ENCODE data around the gene TTC22. TPM values are rescaled to one million over a fixed set of nuclear protein-coding genes. Genes with fewer than 3 reads are reported as not detected.

TTC22 gene
- total RNA-seq, 2 experiments from 2014 or later: 4.6 to 5.3 TPM

- Mint-ChIP-seq H3K4me3 (no peak overlapping the region), H3K27ac (no peak overlapping the region), H3K27me3 (no peaks in the 10 kb centered on the region), H3K9me3 (no peaks in the 10 kb centered on the region), H3K36me3 (no peaks in the 10 kb centered on the region), H3K4me1 (ENCODE audit: low read depth) (no peaks in the 10 kb centered on the region)
- ChIA-PET CTCF (interaction anchor here (1.2 kb wide), 1 partner anchor 39 kb away, joined by 3 read pairs; no protein-coding TSS in a partner anchor), POLR2A (no interaction called here)
- intact Hi-C loops (cut with micrococcal nuclease): no loop called here
- no peak for DNase-seq
These were observed 50.5 kb downstream of the TTC22 start for GRCh38 chr1:54750596-54750995.

GRCh38 chr1:54748094-54748835 is 52.9 kb downstream of the TTC22 start:
- CTCF ChIA-PET: no interaction called here
- no peaks in the 10 kb centered on the region for H3K9me3 Mint-ChIP-seq

GRCh38 chr1:54745864-54746263 is 55.3 kb downstream of the TTC22 start:
- H3K36me3 Mint-ChIP-seq: peaks cover 15% of the 10 kb centered on the region
- H3K27me3 Mint-ChIP-seq: no peaks in the 10 kb centered on the region

More at GRCh38 chr1:54748094-54748835, 52.9 kb downstream of the TTC22 start:
- no peak overlapping the region for H3K27ac Mint-ChIP-seq
- intact Hi-C loops (cut with micrococcal nuclease): no loop called here
- H3K27me3 Mint-ChIP-seq: no peaks in the 10 kb centered on the region
- no peaks in the 10 kb centered on the region for H3K36me3 Mint-ChIP-seq
- no peak overlapping the region for H3K4me3 Mint-ChIP-seq
- no peaks in the 10 kb centered on the region for H3K4me1 Mint-ChIP-seq (ENCODE audit: low read depth)
- DNase-seq: no peak
- POLR2A ChIA-PET: no interaction called here

GRCh38 chr1:54745274-54745673 is 55.8 kb downstream of the TTC22 start:
- no peak for DNase-seq
- Mint-ChIP-seq H3K36me3 (peaks cover 18% of the 10 kb centered on the region), H3K4me3 (no peak overlapping the region), H3K27ac (no peak overlapping the region), H3K9me3 (no peaks in the 10 kb centered on the region), H3K4me1 (ENCODE audit: low read depth) (no peaks in the 10 kb centered on the region), H3K27me3 (no peaks in the 10 kb centered on the region)
- intact Hi-C loops (cut with micrococcal nuclease): no loop called here
- ChIA-PET POLR2A (no interaction called here), CTCF (no interaction called here)

More at GRCh38 chr1:54745864-54746263, 55.3 kb downstream of the TTC22 start:
- no peak overlapping the region for H3K27ac Mint-ChIP-seq
- no peak overlapping the region for H3K4me3 Mint-ChIP-seq
- intact Hi-C loops (cut with micrococcal nuclease): no loop called here
- no peak for DNase-seq
- ChIA-PET CTCF (no interaction called here), POLR2A (no interaction called here)
- H3K4me1 Mint-ChIP-seq (ENCODE audit: low read depth): no peaks in the 10 kb centered on the region
- no peaks in the 10 kb centered on the region for H3K9me3 Mint-ChIP-seq

GRCh38 chr1:54744696-54745095 is 56.4 kb downstream of the TTC22 start:
- ChIA-PET CTCF (no interaction called here), POLR2A (interaction anchor here (0.6 kb wide), 1 partner anchor 506 kb away, joined by 3 read pairs; no protein-coding TSS in a partner anchor)
- no peak overlapping the region for H3K4me3 Mint-ChIP-seq
- peaks cover 20% of the 10 kb centered on the region for H3K36me3 Mint-ChIP-seq
- DNase-seq: no peak
- no peaks in the 10 kb centered on the region for H3K9me3 Mint-ChIP-seq
- intact Hi-C loops (cut with micrococcal nuclease): no loop called here
- no peaks in the 10 kb centered on the region for H3K4me1 Mint-ChIP-seq (ENCODE audit: low read depth)
- no peak overlapping the region for H3K27ac Mint-ChIP-seq
- no peaks in the 10 kb centered on the region for H3K27me3 Mint-ChIP-seq

GRCh38 chr1:54743416-54744226 is 57.5 kb downstream of the TTC22 start:
- no peak overlapping the region for H3K4me3 Mint-ChIP-seq
- H3K4me1 Mint-ChIP-seq (ENCODE audit: low read depth): no peaks in the 10 kb centered on the region
- POLR2A ChIA-PET: no interaction called here
- H3K27me3 Mint-ChIP-seq: no peaks in the 10 kb centered on the region
- CTCF ChIA-PET: no interaction called here
- H3K27ac Mint-ChIP-seq: no peak overlapping the region
- H3K36me3 Mint-ChIP-seq: peaks cover 25% of the 10 kb centered on the region
- no peaks in the 10 kb centered on the region for H3K9me3 Mint-ChIP-seq
- DNase-seq: no peak
- intact Hi-C loops (cut with micrococcal nuclease): no loop called here

GRCh38 chr1:54742282-54742681 is 58.8 kb downstream of the TTC22 start:
- Mint-ChIP-seq H3K4me3 (no peak overlapping the region), H3K4me1 (ENCODE audit: low read depth) (no peaks in the 10 kb centered on the region), H3K27ac (no peak overlapping the region), H3K27me3 (no peaks in the 10 kb centered on the region), H3K36me3 (peaks cover 33% of the 10 kb centered on the region), H3K9me3 (no peaks in the 10 kb centered on the region)
- intact Hi-C loops (cut with micrococcal nuclease): no loop called here
- CTCF ChIA-PET: no interaction called here
- POLR2A ChIA-PET: no interaction called here
- no peak for DNase-seq

- POLR2A ChIA-PET: no interaction called here
- Mint-ChIP-seq H3K36me3 (peaks cover 41% of the 10 kb centered on the region), H3K4me1 (ENCODE audit: low read depth) (no peaks in the 10 kb centered on the region), H3K9me3 (no peaks in the 10 kb centered on the region), H3K27me3 (no peaks in the 10 kb centered on the region), H3K27ac (no peak overlapping the region), H3K4me3 (no peak overlapping the region)
- DNase-seq: no peak
- intact Hi-C loops (cut with micrococcal nuclease): no loop called here
- CTCF ChIA-PET: no interaction called here
These were observed 59.6 kb downstream of the TTC22 start for GRCh38 chr1:54741531-54741930.

- Mint-ChIP-seq H3K4me3 (no peak overlapping the region), H3K9me3 (no peaks in the 10 kb centered on the region), H3K27me3 (no peaks in the 10 kb centered on the region), H3K4me1 (ENCODE audit: low read depth) (no peaks in the 10 kb centered on the region), H3K27ac (no peak overlapping the region), H3K36me3 (peaks cover 47% of the 10 kb centered on the region)
- POLR2A ChIA-PET: no interaction called here
- intact Hi-C loops (cut with micrococcal nuclease): no loop called here
- CTCF ChIA-PET: no interaction called here
- DNase-seq: no peak
These were observed 62.9 kb downstream of the TTC22 start for GRCh38 chr1:54738244-54738643.

- H3K4me3 Mint-ChIP-seq: no peak overlapping the region
- no peaks in the 10 kb centered on the region for H3K27me3 Mint-ChIP-seq
- peaks cover 40% of the 10 kb centered on the region for H3K36me3 Mint-ChIP-seq
- POLR2A ChIA-PET: no interaction called here
- CTCF ChIA-PET: interaction anchor here (0.7 kb wide), 1 partner anchor 683 kb away, joined by 5 read pairs; the partner anchor contains the start of gene TCEANC2
- intact Hi-C loops (cut with micrococcal nuclease): no loop called here
- H3K27ac Mint-ChIP-seq: no peak overlapping the region
- no peaks in the 10 kb centered on the region for H3K9me3 Mint-ChIP-seq
- no peaks in the 10 kb centered on the region for H3K4me1 Mint-ChIP-seq (ENCODE audit: low read depth)
- no peak for DNase-seq
These were observed 64.4 kb downstream of the TTC22 start for GRCh38 chr1:54736685-54737084.
